NK-92 treated with Interleukin-12 subunit alpha and Interleukin-12 subunit beta, amount 100 ng/mL, for 24 hours (cell line): ENCODE data around the gene CEP19.

ENCODE experiments used
- DNase-seq: peaks from one replicate; lab custom pipeline; 2025; lab: John Stamatoyannopoulos, UW

The CEP19 gene

GRCh38 chr3:196708467-196708866, 3.6 kb downstream of the CEP19 start:
- DNase-seq: no peak

- DNase-seq: no peak
These were observed 4.5 kb downstream of the CEP19 start for GRCh38 chr3:196707566-196707965.

DNA sequence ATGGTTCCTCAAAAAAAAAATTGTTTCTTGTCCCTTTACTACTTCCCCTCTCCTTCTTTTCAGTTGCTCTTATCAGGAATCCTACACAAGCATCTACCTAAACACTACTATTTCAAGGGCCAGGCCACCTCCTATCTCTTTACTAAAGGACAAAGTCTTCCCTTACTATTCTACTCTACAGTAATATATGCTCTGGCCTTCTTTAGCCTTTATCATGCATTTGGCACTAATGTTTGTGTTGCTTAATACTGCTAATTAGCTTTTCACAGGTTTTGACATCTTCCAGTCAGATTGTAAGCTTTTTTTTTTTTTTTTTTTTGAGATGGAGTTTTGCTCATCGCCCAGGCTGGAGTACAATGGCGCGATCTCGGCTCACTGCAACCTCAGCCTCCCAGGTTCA, 5.3 kb downstream of the CEP19 start:
- no peak for DNase-seq

DNA sequence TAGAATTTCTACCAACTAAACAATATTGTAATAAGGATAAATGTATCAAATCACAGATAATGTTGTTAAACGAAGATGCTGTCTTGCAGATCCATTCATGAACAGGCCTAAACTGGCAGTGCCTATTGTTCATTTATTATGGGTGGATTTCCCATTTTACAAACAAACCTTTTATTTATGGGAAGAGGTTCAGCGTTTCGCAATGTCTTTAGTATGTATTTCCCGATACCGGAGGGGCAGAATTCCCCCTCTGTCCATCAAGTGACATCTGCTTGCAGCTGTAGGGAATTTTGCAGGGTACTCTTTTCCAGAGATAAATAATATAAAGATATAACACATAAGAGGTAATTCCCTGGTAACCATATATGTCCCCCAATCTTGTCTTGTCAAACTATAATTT, 5.7 kb downstream of the CEP19 start:
- DNase-seq: no peak

DNA sequence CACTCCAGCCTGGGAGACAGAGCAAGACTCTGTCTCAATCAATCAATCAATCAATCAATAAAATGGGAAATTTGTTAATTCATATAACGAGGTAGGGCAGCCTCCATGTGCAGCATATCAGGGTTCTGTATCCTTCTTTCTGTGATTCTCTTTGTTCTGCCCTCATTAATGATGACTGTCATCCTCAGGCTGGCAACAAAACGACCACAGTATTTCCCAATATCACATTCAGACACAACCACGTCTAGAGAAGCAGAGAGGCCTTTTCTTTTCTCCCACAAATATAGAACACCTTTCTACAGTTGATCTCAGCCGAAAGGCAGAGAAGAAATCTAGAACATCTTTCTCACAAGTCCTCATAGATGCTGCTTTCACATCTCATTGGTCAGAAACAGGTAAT, 11.2 kb downstream of the CEP19 start:
- no peak for DNase-seq

DNA sequence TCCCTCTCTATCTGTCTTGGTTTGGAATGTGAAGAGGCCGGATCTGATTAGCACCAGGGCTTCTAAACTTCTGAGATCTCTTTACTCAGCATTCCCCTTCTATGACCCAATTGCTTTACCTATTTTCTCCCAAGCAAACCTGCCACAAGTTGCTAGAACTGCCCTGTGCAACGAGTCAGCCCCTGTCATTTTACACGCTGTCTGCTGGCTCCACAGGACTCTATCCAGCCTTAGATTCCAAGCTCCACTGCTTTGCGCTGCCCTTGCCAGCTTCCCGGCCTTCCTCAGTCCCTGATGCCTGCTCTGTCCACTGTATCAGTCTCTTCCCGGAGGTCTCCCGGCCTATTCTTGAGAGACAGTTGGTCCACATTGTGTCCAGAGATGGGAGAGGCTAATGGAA, 12.3 kb downstream of the CEP19 start:
- DNase-seq: no peak

DNA sequence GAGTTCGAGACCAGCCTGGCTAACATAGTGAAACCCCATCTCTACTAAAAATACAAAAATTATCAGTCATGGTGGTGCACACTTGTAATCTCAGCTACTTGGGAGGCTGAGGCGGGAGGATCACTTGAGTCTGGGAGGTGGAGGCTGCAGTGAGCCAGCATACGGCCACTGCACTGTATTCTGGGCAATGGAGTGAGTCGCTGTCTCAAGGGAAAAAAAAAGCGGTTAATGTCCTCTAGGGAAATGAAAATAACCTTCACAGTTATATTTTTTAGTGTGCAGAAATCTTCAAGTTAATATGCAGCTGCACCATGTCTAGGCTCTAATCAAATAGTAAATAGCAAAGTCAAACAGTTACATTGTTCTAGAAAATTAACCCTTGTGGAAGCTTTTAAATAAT, 14.8 kb downstream of the CEP19 start:
- DNase-seq: no peak

DNA sequence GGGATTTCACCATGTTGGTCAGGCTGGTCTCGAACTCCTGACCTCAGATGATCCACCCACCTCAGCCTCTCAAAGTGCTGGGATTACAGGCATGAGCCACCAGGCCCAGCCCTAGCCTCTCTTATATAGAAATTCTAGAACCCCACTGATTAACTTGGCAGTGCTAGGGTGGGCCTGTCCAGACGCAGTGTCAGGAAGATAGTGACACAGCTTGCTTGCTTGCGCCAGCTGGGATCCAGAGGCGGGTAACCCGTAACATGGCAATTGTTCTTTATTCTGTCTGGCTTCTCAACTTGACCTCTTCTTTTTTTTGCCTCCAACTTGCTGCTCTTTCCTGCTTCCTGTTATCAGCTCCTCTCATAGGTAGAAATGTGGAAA, 16.2 kb downstream of the CEP19 start:
- DNase-seq: no peak

DNA sequence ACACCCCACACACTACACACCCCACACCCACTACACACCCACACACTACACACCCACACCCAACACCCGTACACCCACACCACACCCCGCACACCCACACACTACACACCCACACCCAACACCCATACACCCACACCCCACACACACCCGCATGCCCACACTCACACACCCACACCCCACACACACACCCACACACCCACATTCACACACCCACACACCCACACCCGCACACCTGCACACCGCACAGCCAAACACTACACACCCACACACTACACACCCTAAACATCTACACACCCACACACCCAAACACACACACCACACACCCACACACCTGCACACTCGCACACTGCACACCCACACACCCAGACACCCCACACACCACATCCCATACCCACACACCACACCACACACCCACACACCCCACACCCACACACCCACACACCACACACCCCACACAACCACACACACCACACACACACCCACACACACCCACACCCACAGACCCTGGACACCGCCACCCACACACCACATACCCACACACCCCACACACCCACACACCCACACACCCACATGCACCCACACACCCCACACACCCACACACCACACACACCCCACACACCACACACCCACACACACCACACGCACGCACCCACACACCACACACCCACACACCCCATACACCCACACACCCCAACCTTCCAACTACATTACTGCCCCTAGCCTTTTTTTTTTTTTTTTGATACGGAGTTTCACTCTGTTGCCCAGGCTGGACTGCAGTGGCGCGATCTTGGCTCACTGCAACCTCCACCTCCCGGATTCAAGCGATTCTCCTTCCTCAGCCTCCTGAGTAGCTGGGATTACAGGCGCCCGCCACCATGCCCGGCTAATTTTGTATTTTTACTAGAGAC, 16.9 kb downstream of the CEP19 start:
- DNase-seq: no peak

- no peak for DNase-seq
These were observed 17.8 kb downstream of the CEP19 start for GRCh38 chr3:196694202-196694638.

- no peak for DNase-seq
These were observed 20.7 kb downstream of the CEP19 start for GRCh38 chr3:196691386-196691785.

DNA sequence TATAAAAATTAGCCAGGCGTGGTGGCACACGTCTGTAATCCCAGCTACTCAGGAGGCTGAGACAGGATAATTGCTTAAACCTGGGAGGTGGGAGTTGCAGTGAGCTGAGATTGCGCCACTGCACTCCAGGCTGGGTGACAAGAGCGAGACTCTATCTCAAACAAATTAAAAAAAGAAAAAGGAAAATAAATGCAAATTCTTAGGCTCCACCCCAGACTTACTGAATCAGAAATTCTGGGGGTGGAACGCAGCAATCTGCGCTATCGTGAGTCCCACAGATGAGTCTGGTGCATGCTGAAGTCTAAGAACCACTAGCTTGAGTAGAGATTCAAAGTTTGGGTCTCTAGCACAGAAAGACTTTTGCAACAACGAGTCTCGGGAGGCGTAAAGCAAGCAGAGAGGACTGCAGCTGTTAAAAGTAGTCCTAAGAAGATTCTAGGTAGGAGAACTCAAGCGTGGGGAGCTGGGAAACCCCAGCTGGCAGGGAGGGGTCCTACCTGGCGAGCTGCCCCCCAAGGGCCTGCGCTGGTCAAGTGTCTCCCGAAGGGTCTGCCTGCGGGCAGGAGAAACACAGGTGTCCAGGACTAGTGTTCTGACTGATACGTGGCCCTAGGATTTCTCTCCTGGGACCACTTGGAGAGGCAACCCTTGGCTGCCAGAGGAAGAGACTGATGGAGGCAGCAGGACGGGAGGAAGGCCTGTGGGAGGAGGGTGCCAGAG, 21.9 kb downstream of the CEP19 start:
- DNase-seq: no peak

GRCh38 chr3:196688349-196688748, 23.7 kb downstream of the CEP19 start:
- peak; percentile 15 for DNase-seq

DNA sequence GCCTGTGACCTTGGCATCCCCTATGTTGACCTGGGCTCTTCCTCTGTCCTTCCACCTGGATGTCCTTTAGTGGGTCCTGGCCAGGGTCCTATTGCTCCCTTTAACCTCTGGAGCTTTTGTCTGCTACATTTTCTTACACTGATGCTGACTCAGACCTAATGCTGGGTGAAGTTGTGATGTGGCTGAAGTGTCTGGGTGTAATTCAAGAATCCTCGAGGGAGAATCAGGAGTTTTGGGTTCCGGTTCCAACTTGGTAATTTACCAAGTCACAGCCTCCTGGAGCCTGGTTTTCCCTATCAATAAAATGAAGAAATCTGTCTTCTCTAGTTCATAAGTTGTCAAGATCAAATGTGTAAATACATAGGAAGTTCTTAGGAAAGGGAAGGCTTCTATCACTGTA, 25.6 kb downstream of the CEP19 start:
- no peak for DNase-seq

DNA sequence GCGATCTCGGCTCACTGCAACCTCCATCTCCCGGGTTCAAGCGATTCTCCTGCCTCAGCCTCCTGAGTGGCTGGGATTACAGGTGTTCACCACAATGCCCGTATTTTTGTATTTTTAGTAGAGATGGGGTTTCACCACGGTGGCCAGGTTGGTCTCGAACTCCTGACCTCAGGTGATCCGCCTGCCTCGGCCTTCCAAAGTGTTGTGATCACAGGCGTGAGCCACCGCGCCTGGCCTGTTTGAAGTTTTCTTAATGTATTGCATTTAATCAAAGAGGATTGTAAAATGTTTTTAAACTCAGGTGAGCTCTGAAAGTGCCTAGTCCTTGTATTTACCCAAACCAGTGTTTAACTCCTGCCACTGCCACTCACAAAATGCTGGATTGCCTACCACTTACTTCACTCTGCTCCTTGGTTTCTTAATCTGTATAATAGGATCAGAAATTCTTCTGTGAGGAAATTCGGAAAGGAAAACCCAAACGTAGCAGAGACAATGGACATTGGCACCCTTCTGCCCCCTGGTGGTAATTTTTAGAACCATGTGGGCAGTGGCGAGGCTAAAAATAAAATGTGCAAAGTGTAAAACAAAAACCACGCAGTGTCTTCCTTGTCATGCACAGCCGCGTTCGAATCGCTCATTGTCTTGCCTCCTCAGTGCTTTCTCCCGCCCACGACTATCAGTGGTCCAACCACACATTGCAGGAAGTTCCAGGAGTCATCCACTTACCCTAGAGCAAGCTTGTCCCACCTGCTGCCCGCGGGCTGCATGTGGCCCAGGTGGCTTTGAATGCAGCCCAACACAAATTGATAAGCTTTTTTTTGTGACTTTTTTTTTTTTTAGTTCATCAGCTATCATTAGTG, 27.3 kb downstream of the CEP19 start:
- DNase-seq: peak; percentile 79

- no peak for DNase-seq
These were observed 34.1 kb downstream of the CEP19 start for GRCh38 chr3:196677931-196678330.

GRCh38 chr3:196677353-196677752, 34.7 kb downstream of the CEP19 start:
- no peak for DNase-seq

DNA sequence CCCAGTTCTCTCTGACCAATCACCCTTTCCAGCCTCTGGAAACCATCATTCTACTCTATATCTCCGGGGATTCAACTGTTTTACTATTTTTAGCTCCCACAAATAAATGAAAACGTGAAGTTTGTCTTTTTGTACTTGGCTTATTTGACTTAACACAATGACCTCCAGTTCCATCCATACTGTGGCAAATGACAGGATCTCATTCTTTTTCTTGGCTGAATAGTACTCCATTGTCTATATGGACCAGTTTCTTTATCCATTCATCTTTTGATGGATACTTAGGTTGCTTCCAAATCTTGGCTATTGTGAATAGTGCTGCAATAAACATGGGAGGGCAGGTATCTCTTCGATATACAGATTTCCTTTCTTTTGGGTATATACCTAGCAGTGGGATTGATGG, 38.4 kb downstream of the CEP19 start:
- no peak for DNase-seq

GRCh38 chr3:196670339-196670738, 41.7 kb downstream of the CEP19 start:
- DNase-seq: no peak

DNA sequence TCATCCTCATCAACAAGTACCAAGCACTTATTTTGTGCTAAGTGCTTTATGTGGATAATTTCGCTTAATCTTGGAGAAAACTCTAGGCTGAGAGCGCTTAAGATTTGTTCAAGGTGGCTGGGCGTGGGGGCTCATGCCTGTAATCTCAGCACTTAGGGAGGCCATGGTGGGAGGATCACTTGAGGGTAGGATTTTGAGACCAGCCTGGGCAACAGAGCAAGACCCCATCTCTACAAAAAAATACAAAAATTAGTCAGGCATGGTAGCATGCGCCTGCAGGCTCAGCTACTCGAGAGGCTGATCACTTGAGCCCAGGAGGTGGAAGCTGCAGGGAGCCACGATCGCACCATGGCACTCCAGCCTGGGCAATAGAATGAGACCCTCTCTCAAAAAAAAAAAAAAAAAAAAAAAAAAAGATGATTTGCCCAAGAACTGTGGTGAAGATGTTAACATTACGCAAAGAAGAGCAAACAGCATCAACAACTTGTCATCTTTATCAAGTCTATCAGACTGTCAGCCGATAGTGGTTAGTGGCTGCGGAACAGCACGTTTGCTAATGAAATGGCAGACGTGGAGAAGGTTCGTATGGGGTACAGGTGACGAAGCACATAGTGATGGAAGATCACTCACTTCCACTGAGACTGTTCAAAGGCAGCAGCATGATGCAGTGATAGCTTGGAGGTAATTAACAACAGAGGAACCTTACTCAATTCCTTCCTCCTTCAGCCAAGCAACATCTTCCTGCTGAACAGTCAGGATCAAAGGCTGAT, 44.8 kb downstream of the CEP19 start:
- DNase-seq: no peak

DNA sequence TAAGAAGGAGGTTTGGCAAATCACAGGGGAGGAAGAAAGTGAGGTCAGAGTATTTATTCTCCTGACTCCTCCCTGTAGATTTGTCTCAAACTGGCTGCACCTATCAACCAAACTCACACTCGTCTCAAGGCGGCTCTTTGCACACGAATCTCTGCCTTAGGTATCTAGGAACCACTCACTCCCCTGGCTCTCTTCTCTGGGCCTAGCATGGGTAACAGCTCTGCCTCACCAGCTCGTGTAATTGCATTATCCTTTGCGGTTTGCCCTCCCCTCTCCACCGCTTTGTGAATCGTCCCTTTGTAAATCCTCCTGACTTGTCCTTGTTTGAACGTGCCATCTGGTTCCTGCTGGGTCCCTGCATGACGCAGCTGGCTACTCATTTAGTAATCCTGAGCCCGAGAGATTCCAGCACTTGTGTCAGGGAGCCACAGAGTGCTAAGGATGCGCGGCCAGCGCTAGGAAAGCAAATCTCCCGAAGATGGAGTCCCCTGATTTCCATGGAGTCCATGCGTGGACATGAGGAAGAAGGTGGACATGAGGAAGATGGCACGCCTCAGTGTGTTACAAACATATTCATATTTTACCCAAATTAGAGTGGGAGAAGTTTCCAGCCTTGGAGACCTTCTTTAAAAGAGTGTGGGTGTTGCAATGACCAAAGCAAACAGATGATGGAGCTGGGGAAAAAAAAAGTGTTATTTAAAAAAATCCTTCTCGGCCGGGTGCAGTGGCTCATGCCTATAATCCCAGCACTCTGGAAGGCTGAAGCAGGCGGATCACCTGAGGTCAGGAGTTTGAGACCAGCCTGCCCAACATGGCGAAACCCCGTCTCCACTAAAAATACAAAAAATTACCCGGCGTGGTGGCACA, 45.8 kb downstream of the CEP19 start:
- DNase-seq: no peak
